Ascending aorta (tissue), 2 donors: ENCODE measurements around the gene SNX13. TPM values are rescaled to one million over a fixed set of nuclear protein-coding genes. Genes with fewer than 3 reads are reported as not detected.

Experiments
- DNase-seq, 2 donors: peaks; one replicate each; pipeline ENCODE4 v3.0.0-alpha.2; 2019; ENCODE audit warnings: low spot score in 2 of 2
- H3K27ac ChIP-seq, 2 donors: fragments of 200-600 bp; sonication (generic); one replicate each; pipeline ENCODE4 v1.5.1; 2016 to 2017; ENCODE audit warnings: mild to moderate bottlenecking in 1 of 2
- H3K27me3 ChIP-seq: fragments of 200-600 bp; sonication (generic); one replicate; pipeline ENCODE4 v1.5.1; 2017
- H3K36me3 ChIP-seq, 2 donors: fragments of 200-600 bp; sonication (generic); one replicate each; pipeline ENCODE4 v1.5.1; 2016
- H3K4me1 ChIP-seq, 2 donors: fragments of 200-600 bp; sonication (generic); one replicate each; pipeline ENCODE4 v1.5.1; 2016 to 2017; ENCODE audit warnings: mild to moderate bottlenecking in 1 of 2
- H3K4me3 ChIP-seq, 2 donors: fragments of 200-600 bp; sonication (generic); one replicate each; pipeline ENCODE4 v1.5.1; 2016 to 2017; ENCODE audit warnings: mild to moderate bottlenecking in 1 of 2
- H3K9me3 ChIP-seq, 2 donors: fragments of 200-600 bp; sonication (generic); one replicate each; pipeline ENCODE4 v1.5.1; 2016
- CTCF ChIP-seq, 3 experiments: fragments of 200-600 bp in 2 of 3; fragments of 450-650 bp in 1 of 3; sonication (generic) in 2 of 3; IDR thresholded peaks; one replicate each; pipeline ENCODE4 v1.5.1; 2016 to 2019; ENCODE audit warnings: antibody characterized with exemption in 3 of 3, mild to moderate bottlenecking in 1 of 3, moderate library complexity in 1 of 3
- intact Hi-C: fragments of 100-400 bp; cut with DNase I; formaldehyde crosslinking; loops from one replicate; pipeline ENCODE4 v1.15.1; 2023
- total RNA-seq: library from RNA; depleted of rRNA; stranded (reverse); fragments of >200 nt; gene quantifications from one replicate; pipeline ENCODE4 v1.1.0, GENCODE V29; 2016

SNX13 gene
- total RNA-seq, 1 donor from 2014 or later, result 26.2 TPM

DNA sequence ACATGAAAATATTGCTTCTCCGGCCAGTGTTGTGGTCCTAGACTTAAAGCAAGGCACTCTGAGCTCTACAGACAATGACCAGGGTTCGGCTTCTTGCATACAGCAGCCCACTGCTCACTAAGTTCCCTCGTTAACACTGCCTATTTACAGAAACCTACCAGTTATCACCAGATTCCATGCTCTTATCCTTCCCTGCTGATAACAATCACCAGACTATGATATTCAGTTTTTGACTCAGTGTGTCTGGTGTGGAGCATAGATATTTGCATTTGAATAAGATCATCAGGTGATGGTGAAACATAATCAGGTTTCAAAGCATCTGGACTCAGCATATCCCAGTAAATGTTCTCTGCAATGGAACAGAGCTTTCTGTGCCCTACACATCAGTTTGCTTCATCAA lies 182.3 kb downstream of the SNX13 start:
- Histone ChIP-seq H3K4me3 (no peak overlapping the region), H3K9me3 (peaks cover 0 to 10% of the 10 kb centered on the region in 2 donors), H3K4me1 (no peaks in the 10 kb centered on the region), H3K27ac (no peak overlapping the region), H3K27me3 (no peaks in the 10 kb centered on the region), H3K36me3 (no peaks in the 10 kb centered on the region)
- intact Hi-C loops, result no loop called here
- no peak for DNase-seq
- TF ChIP-seq CTCF (IDR thresholded peaks at IDR 0.05), result no peak

- Histone ChIP-seq H3K4me1 (no peaks in the 10 kb centered on the region), H3K4me3 (no peak overlapping the region), H3K9me3 (no peaks in the 10 kb centered on the region), H3K27me3 (no peaks in the 10 kb centered on the region), H3K27ac (no peak overlapping the region), H3K36me3 (no peaks in the 10 kb centered on the region)
- no peak for TF ChIP-seq CTCF (IDR thresholded peaks at IDR 0.05)
- intact Hi-C loops, result no loop called here
- DNase-seq, result no peak
Observed at GRCh38 chr7:17746020-17746530, 194.2 kb downstream of the SNX13 start.

- Histone ChIP-seq H3K4me3 (no peak overlapping the region), H3K36me3 (no peaks in the 10 kb centered on the region), H3K4me1 (no peaks in the 10 kb centered on the region), H3K27ac (no peak overlapping the region), H3K27me3 (no peaks in the 10 kb centered on the region), H3K9me3 (no peaks in the 10 kb centered on the region)
- TF ChIP-seq CTCF (IDR thresholded peaks at IDR 0.05), result no peak
- intact Hi-C loops, result no loop called here
- no peak for DNase-seq
Observed at GRCh38 chr7:17745610-17746009, 194.7 kb downstream of the SNX13 start.

- TF ChIP-seq CTCF (IDR thresholded peaks at IDR 0.05), result no peak
Observed at GRCh38 chr7:17743316-17743715, 197.0 kb downstream of the SNX13 start.

GRCh38 chr7:17741426-17741825 lies 198.9 kb downstream of the SNX13 start:
- Histone ChIP-seq H3K4me3 (no peak overlapping the region), H3K36me3 (no peaks in the 10 kb centered on the region), H3K4me1 (no peaks in the 10 kb centered on the region), H3K27me3 (no peaks in the 10 kb centered on the region), H3K27ac (no peak overlapping the region), H3K9me3 (no peaks in the 10 kb centered on the region)
- intact Hi-C loops, result no loop called here
- TF ChIP-seq CTCF (IDR thresholded peaks at IDR 0.05), result no peak
- DNase-seq, result no peak

More at GRCh38 chr7:17743316-17743715, 197.0 kb downstream of the SNX13 start:
- no peak overlapping the region for H3K27ac ChIP-seq
- no peaks in the 10 kb centered on the region for H3K4me1 ChIP-seq
- no peak for DNase-seq
- intact Hi-C loops, result no loop called here
- no peak overlapping the region for H3K4me3 ChIP-seq
- no peaks in the 10 kb centered on the region for H3K36me3 ChIP-seq
- H3K27me3 ChIP-seq, result no peaks in the 10 kb centered on the region
- no peaks in the 10 kb centered on the region for H3K9me3 ChIP-seq

Other genes with a start within 250 kb of the SNX13 start
- gene PRPS1L1, start 87.4 kb upstream of the SNX13 start, total RNA-seq, result not detected